Calu3 (cell line): ENCODE measurements around the gene PNPLA2. TPM values are rescaled to one million over a fixed set of nuclear protein-coding genes. Genes with fewer than 3 reads are reported as not detected.

ENCODE experiments used
- BruUV-seq: library from RNA; stranded (reverse); fragments of 400-500 nt; replicated peaks from 2 replicates; lab custom pipeline; 2021; lab: Mats Ljungman, UMichigan
- CTCF ChIA-PET: fragments of 300-600 bp; sonication (Branson Sonifier 250); formaldehyde crosslinking; loops from one replicate; lab custom pipeline; 2022; ENCODE audit warnings: antibody characterized with exemption; lab: Charles Lee
- DNase-seq: peaks from one replicate; pipeline ENCODE4 v3.0.0; 2022
- H3K27ac Mint-ChIP-seq: one replicate; pipeline ENCODE4 v1.8.0; 2022; ENCODE audit warnings: mixed read lengths; ENCODE audit not compliant: unreplicated experiment
- H3K27me3 Mint-ChIP-seq: one replicate; pipeline ENCODE4 v1.8.0; 2022; ENCODE audit warnings: mixed read lengths; ENCODE audit not compliant: unreplicated experiment
- H3K36me3 Mint-ChIP-seq: one replicate; pipeline ENCODE4 v1.8.0; 2022; ENCODE audit warnings: mild to moderate bottlenecking, moderate library complexity, mixed read lengths; ENCODE audit not compliant: insufficient read depth, unreplicated experiment
- H3K4me1 Mint-ChIP-seq: one replicate; pipeline ENCODE4 v1.8.0; 2022; ENCODE audit warnings: mild to moderate bottlenecking, low read depth, mixed read lengths; ENCODE audit not compliant: unreplicated experiment
- H3K4me3 Mint-ChIP-seq: one replicate; pipeline ENCODE4 v1.8.0; 2022; ENCODE audit warnings: mild to moderate bottlenecking, low read depth, moderate library complexity, mixed read lengths; ENCODE audit not compliant: unreplicated experiment
- H3K9me3 Mint-ChIP-seq: one replicate; pipeline ENCODE4 v1.8.0; 2022; ENCODE audit warnings: low read depth, mixed read lengths; ENCODE audit not compliant: unreplicated experiment
- intact Hi-C: fragments of 100-400 bp; cut with micrococcal nuclease; formaldehyde crosslinking; loops from one replicate; pipeline ENCODE4 v1.10.0; 2022; ENCODE audit not compliant: unreplicated experiment
- total RNA-seq: library from RNA; stranded (reverse); gene quantifications from 2 replicates; pipeline ENCODE4 v1.2.3, GENCODE V29; 2022
- TF ChIP-seq, protein P1 (sequence below): fragments of 200-600 bp; IDR thresholded peaks from one replicate; pipeline ENCODE4 v1.8.0; 2022; ENCODE audit warnings: antibody characterized with exemption; ENCODE audit not compliant: unreplicated experiment

The PNPLA2 gene
- total RNA-seq, 1 experiment from 2014 or later, result 134 TPM

DNA sequence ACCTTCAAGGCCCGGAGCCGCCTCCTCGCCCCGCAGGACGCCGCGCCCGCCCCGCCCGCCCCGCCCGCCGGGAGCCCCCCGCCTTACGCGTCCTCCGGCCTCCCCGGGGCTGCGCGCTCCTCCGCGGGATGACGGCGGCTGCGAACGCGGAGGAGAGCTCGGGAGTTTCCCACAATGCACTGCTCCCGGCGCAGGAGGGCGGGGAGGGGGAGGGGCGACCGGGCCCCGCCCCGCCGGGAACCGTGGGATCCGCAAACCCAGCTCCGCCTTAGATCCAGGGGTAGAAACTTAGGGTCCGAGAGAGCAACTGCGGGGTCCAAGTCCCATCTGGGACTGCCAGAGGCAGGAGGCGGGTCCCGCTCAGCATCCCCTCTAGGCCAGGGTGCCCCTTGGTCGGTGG lies 28.8 kb upstream of the PNPLA2 start, which contains the start of gene CEND1:
Gene CEND1 (minus strand): TSS at position 148 of the 400 bp plus-strand sequence. CDS start 1,514 bp downstream, outside the sequence.
- H3K4me3 Mint-ChIP-seq, result no peak within 1 kb of the TSS
- BruUV-seq, result no TSS peak
- no peak within 1 kb of the TSS for H3K27ac Mint-ChIP-seq
- intact Hi-C loops, result no loop called here
- TF ChIP-seq, protein P1, sequence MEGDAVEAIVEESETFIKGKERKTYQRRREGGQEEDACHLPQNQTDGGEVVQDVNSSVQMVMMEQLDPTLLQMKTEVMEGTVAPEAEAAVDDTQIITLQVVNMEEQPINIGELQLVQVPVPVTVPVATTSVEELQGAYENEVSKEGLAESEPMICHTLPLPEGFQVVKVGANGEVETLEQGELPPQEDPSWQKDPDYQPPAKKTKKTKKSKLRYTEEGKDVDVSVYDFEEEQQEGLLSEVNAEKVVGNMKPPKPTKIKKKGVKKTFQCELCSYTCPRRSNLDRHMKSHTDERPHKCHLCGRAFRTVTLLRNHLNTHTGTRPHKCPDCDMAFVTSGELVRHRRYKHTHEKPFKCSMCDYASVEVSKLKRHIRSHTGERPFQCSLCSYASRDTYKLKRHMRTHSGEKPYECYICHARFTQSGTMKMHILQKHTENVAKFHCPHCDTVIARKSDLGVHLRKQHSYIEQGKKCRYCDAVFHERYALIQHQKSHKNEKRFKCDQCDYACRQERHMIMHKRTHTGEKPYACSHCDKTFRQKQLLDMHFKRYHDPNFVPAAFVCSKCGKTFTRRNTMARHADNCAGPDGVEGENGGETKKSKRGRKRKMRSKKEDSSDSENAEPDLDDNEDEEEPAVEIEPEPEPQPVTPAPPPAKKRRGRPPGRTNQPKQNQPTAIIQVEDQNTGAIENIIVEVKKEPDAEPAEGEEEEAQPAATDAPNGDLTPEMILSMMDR, result no peak
- no peaks in the 10 kb centered on the region for H3K4me1 Mint-ChIP-seq
- H3K27me3 Mint-ChIP-seq, result no peaks in the 10 kb centered on the region
- CTCF ChIA-PET, result interaction anchor here (1.0 to 1.4 kb wide), 2 partner anchors 13 to 14 kb away, joined by 3 to 5 read pairs; no protein-coding TSS in a partner anchor
- no peaks in the 10 kb centered on the region for H3K9me3 Mint-ChIP-seq
- H3K36me3 Mint-ChIP-seq, result peaks cover 52% of the 10 kb centered on the region
- DNase-seq, result no peak

DNA sequence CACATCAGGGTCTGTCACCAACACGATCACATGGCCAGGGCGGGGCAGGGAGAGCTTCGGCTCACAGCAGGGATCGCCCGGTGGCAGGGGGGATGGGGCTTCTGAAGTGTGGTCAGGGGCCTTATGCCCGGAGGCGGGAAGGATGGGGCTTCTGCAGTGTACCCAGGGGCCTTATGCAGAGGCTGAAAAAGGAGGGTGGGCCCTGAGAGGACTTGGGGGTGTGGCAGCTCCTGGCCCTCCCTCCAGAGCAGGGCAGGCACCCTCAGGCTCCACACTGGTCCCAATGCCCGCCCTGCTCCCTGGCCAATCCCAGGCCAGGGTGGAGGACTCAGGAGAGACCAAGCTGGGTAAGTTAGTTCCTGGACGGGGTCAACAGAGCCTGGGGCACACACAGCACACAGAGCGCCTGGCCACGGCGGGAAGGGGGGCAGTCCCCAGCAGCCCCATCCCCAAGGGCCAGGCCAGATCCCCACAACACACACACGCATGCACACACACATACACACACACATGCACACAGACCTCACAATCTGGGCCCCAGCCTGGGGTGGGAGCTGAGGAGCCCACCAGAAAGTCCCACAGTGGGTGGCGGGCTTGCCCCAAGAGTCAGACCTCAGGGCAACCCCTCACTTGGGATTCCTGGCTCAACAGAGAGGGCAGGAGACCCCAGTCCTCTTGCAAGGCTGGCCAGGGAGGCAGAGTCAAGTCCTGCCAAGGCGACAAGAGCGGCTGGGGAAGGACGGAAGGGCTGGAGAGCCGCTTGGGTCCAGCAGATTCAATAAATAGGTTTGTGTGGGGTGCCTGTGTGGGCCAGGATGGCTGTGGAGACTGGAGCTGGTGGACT lies 27.8 kb upstream of the PNPLA2 start:
- intact Hi-C loops, result no loop called here
- Mint-ChIP-seq H3K9me3 (no peaks in the 10 kb centered on the region), H3K27me3 (no peaks in the 10 kb centered on the region), H3K27ac (peak overlapping the region; percentile 54), H3K36me3 (peaks cover 57% of the 10 kb centered on the region), H3K4me3 (no peak overlapping the region), H3K4me1 (no peaks in the 10 kb centered on the region)
- TF ChIP-seq, protein P1, result no peak
- CTCF ChIA-PET, result interaction anchor here (1.0 to 1.4 kb wide), 2 partner anchors 14 to 15 kb away, joined by 3 to 5 read pairs; no protein-coding TSS in a partner anchor
- BruUV-seq, result TSS peak; percentile 36
- no peak for DNase-seq

DNA sequence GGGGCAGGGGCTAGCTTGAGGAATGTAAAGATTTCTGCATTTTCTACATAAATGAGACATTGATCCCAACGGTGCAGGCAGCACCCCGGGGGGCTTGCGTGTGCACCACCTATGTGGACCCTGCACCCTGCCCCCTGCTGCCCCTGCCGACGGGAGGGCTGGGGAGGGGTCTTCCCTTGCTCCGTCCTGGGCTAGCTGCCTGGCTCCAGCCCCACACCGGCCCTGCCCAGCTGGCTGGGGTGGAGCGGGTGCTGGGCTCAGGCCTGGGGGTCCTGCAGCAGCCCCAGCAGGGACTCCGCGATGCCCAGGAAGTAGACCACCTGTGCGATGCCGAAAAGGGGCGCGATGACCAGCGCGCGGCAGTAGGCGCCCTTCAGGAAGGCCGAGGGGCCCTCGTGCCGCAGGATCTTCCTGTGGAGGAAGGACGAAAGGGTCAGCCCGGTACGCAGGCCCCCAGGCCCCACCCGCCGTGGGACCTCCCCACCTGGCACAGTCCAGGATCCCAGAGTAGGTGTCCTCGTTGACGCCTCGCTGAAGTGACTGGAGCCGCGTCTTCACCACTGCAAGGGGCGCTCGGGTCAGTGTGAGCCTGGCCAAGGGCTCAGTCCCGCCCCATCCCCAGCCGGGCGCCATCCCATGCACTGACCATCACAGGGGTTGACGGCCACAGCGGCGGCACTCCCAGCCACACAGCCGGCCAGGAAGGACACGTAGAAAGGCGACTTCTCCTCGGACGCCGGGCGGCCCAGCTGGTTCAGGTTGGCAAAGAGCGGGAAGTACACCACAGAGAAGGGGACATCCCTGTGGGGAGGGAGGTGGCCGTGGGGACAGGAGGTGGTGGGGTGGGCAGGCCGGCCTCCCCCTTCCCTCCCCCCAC lies 26.8 kb upstream of the PNPLA2 start:
- no TSS peak for BruUV-seq
- Mint-ChIP-seq H3K4me3 (no peak overlapping the region), H3K4me1 (no peaks in the 10 kb centered on the region), H3K27me3 (no peaks in the 10 kb centered on the region), H3K9me3 (no peaks in the 10 kb centered on the region), H3K36me3 (peaks cover 61% of the 10 kb centered on the region), H3K27ac (no peak overlapping the region)
- TF ChIP-seq, protein P1, result no peak
- no peak for DNase-seq
- CTCF ChIA-PET, result no interaction called here
- intact Hi-C loops, result no loop called here

DNA sequence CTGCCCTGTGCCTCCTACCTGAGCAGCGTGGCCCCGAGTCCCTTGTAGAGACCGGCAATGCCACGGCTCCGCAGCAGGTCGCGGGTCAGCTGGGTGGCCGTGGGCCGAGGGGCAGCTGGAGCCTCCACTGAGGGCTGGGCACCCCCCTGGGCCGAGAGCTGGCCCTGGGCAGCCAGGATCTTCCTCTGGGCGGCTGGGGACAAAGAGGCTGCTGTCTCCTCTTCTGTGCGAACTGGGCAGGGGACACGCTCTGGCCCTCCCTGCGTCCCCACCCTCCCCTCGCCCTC lies 26.2 kb upstream of the PNPLA2 start:
- Mint-ChIP-seq H3K36me3 (peaks cover 64% of the 10 kb centered on the region), H3K9me3 (no peaks in the 10 kb centered on the region), H3K27ac (no peak overlapping the region), H3K4me3 (no peak overlapping the region), H3K4me1 (no peaks in the 10 kb centered on the region), H3K27me3 (no peaks in the 10 kb centered on the region)
- intact Hi-C loops, result no loop called here
- CTCF ChIA-PET, result no interaction called here
- DNase-seq, result no peak
- TF ChIP-seq, protein P1, result no peak
- no TSS peak for BruUV-seq
